Putamen (tissue), 1 donor: ENCODE measurements around the gene CES3.
"Not testable (repeated sequence)": the region's sequence is repeated elsewhere in the genome, so short reads cannot be mapped to it uniquely, and the experiment has no call there.

Experiments
- DNase-seq: peaks from one replicate; pipeline ENCODE4 v3.0.0-alpha.2; 2016; ENCODE audit warnings: low spot score

CES3 gene

DNA sequence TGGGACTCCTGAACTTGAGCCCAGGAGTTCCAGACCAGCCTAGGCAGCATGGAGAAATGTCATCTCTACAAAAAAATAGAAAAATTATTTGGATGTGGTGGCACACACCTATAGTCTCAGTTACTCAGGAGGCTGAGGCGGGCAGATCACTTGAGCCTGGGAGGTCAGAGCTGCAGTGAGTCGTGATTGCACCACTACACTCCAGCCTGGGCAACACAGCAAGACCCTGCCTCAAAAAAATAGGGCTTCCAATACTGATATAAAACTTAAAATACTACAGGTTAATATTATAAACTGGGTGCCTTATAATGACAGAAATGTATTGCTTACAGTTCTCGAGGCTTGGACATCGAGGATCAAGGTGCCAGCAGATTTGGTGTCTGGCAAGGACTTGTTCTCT, 15.1 kb upstream of the CES3 start:
- no peak for DNase-seq

DNA sequence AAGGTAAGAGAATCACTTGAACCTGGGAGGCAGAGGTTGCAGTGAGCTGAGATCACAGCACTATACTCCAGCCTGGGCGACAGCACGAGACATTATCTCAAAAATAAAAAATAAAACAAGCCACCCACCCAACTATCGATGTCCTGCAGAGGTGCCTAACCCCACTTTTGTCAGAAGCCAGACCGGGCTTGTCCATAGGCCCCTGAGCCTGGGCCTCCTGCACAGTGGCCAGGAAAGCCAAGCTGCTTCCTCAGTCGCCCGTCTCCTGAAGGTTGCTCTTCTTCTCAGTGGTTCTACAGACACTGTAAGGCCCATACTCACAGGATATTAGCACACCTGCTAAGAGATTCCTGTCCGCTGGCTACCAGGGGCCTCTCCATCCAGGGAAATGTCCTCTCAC, 14.5 kb upstream of the CES3 start:
- DNase-seq = no peak

DNA sequence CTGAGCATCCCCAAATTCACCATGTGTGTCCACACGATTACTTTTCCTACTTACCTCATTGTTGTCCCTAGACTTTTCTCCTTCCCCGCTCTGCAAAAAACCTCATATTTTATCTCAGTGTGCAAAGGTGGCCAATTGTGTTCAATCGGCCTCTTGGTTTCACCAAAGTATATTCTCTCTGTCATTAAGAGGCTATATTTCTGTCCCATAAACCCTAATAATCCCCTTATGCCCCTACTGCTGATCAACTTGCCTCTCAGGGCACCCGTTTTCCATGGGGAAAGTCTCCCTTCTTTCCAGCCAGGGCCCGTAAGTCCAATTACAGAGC, 14.1 kb upstream of the CES3 start:
- no peak for DNase-seq

DNA sequence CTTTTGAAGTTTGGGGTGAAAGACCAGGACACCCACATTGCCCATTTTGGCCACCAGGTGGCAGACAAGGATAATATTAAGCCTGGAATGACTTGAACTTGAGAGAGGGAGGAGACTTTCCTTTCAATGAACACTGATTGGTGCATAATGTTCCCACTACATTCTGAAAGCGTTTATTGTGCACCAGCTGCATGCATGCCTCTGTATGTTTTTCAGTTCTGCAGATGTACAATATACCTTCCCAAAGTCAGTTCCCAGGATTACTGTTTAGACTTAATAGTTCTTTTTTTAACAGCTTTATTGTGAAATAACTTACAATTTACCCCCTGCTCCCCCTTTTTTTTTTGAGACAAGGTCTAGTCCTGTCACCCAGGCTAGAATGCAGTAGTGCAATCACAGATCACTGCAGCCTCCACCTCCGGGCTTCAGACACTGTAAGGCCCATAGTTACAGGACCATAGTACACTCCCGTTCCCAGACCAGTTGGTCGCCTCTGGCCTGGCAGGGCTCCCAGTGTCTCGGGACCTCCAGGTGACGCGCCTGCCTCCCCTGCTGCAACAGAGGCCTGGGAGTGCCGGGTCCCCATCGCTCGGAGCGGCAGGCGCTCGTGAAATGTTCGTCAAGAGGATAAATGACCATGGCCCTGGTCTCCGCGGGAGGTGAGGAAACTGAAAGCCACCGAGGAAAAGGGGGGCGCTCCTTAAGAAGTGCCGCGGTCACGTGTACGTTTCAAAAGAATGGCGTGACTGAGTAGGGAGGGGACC, 13.6 kb upstream of the CES3 start:
- peak; percentile 75 for DNase-seq

DNA sequence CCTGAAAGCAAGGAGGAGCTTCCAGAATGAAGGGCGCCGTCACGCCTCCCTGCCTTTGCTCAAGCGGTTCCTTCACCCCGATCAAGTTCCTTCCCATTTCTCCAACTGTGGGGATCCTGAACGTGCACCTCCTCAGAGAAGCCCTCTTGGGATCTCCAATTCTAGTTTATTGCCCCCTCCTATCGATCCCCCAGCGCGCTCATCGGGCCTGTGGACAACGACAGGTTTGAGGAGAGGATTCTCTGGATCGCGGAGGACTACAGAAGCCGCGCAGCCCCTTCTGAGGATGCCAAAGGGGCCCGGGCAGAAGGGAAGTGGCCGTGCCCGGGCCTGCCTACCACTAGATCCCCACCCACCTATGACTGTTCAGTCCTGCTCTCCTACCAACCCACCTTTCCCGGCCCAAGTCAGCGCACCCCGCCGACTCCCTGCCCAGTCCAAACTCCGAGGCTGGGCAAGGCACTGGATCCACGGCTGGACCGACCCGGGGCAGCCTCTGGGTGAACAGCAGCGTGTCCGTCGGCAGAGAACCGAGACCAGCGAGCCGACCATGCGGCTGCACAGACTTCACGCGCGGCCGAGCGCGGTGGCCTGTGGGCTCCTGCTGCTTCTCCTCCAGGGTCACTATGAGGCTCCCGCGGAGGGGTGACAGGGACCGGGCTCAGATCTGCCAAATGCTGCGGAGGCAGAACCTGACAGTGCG, 12.8 kb upstream of the CES3 start:
- DNase-seq = no peak

DNA sequence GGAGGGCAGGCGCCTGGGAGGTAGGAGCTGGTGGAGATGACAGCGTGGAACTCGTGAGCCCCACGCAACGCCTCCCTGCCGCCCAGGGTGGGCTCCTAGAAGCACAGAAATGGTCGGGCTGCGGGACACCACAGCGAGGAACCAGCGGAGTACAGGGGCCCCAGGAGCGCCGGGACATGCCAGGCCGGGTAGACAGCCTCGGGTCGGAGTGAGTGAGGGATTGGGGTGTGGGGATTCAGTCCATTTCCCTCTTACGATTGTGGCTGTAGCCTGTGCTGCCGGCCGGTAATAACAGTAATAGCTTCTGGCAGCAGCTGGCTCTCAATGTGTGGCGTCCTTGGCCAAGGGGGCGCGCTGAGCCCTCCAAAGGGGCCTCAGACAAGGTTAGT, 12.2 kb upstream of the CES3 start:
- no peak for DNase-seq

DNA sequence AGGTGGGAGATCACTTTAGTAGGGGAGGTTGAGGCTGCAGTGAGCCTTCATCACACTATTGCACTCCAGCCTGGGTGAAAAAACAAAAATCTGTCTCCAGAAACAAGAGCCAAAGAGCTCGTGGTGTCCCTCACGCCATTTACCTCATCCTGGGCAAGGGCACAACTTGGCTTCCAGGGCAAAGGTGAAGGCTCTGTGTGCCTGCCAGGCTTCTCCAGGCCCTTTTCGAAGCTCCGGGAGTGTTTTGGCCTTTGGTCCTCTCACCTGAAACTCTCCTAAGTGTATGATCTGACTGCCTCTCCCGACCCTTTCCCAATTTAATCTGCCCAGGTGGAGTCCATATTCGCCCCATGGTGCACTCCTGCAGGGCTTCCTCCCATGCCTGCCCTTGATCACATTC, 11.6 kb upstream of the CES3 start:
- no peak for DNase-seq

DNA sequence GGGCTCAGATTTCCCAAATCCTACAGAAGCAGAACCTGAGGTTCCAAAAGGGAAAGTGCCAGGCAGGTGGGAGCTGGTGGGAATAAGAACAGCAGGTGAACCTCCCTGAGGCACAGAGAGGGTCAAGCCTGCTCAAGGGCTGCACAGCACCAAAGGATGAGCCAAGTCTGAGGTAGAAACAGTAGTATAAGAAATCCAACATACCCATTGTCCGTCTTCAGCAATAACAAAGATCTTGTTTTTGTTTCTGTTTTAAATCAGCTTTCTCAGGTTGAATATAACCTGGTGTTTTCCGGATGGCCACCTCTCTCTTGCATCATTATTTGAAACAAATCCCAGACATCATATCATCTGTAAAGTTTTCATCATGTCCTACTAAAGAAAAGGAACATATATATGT, 10.6 kb upstream of the CES3 start:
- no peak for DNase-seq

DNA sequence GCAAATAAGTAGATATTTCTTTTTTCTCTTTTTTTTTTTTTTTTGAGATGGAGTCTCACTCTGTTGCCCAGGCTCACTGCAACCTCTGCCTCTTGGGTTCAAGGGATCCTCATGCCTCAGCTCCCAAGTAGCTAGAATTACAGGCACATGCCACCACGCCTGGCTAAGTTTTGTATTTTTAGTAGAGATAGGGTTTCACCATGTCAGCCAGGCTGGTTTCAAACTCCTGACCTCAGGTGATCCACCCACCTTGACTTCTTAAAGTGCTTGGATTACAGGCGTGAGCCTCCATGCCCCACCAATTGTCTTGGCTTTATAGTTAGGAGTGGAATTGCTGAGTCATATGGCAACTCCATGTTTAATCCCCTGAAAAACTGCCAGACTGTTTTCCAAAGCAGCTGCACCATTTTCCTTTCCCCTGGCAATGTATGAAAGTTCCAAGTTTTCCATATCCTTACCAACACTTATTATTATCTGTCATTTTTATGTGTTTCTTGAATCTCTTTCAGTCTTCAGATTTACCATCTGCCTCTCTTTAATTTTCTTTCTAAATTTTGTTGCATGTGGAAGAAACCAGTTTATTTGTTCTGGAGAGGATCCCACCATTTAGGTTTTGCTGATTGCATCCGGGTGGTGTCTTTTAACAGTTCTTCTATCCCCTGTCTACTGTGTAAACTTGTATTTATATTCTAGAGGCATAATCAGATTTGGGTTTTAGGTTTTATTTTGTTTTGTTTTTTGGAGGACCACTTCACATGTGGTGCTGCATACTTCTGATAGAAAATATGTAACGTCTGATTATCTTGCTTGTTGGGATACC, 9.9 kb upstream of the CES3 start:
- DNase-seq = no peak

DNA sequence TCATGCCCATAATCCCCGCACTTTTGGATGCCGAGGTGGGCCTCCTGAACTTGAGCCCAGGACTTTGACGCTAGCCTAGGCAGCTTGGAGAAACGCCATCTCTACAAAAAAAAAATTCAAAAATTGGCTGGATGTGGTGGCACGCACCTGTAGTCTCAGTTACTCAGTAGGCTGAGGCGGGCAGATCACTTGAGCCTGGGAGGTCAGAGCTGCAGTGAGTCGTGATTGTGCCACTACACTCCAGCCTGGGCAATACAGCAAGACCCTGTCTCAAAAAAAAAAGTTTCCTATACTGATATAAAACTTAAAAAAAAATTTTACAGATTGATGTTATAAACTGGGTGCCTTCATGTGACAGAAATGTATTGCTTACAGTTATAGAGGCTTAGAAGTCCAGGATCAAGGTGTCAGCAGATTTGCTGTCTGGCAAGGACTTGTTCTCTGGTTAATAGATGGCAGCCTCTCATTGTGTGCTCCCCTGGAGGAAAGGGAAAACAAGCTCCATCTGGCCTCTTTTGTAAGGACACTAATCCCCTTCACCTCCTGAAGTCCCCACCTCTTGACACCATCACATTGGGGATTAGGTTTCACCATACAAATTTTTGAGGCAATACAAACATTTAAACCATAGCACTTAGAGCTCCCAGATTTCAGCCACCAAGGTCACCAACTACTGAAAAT, 8.5 kb upstream of the CES3 start:
- DNase-seq = no peak

DNA sequence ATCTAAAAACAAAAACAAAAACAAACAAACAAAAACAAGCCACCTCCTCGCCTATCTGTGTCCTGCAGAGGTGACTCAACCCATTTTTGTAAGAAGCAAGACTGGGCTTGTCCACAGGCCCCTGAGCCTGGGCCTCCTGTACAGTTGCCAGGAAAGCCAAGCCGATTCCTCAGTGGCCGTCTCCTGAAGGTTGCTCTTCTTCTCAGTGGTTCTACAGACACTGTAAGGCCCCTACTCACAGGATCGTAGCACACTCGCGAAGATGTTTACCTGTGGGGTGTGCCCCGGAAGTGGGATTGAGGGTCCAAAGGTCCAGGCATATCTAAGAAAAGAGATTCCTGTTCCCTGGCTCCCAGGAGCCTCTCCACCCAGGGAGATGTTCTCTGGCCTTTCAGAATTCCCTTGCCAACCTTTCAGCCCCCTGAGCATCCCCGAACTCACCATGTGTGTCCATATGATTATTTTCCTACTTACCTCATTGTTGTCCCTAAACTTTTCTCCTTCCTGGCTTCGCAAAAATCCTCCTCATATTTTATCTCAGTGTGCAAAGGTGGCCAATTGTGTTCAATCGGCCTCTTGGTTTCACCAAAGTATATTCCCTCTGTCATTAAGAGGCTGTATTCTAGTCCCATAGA, 7.5 kb upstream of the CES3 start:
- DNase-seq = no peak

DNA sequence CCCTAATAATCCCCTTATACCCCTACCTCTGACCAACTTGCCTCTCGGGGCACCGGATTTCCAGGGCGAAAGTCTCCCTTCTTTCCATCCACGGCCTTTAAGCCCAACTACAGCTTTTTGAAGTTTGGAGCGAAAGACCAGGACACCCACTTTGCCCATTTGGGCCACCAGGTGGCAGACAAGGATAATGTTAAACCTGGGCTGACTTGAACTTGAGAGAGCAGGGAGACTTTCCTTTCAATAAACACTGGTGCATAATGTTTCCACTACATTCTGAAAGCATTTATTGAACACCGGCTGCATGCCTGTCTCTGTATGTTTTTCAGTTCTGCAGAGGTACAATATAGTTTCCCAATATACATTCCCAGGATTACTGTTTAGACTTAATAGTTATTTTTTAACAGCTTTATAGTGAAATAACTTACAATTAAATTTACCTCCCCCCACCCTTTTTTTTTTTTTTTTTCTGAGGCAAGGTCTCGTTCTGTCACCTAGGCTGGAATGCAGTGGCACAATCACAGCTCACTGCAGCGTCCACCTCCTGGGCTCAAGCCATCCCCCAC, 6.9 kb upstream of the CES3 start:
- DNase-seq = peak; percentile 56

DNA sequence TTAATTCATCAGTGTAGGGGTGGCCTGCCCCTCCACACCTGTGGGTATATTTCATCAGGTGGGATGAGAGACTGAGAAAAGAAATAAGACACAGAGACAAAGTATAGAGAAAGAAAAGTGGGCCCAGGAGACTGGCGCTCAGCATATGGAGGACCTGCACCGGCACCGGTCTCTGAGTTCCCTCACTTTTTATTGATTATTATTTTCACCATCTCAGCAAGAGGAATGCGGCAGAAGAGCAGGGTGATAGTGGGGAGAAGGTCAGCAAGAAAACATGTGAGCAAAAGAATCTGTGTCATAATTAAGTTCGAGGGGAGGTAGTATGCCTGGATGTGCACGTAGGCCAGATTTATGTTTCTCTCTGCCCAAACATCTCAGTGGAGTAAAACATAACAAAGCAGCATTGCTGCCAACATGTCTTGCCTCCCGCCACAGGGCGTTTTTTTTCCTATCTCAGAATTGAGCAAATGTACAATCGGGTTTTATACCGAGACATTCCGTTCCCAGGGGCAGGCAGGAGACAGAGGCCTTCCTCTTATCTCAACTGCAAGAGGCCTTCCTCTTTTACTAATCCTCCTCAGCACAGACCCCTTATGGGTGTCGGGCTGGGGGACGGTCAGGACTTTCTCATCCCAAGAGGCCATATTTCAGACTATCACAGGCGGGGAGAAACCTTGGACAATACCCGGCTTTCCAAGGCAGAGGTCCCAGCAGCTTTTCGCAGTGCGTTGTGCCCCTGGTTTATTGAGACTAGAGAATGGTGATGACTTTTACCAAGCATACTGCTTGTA, 5.5 kb upstream of the CES3 start:
- not testable (repeated sequence) for DNase-seq

DNA sequence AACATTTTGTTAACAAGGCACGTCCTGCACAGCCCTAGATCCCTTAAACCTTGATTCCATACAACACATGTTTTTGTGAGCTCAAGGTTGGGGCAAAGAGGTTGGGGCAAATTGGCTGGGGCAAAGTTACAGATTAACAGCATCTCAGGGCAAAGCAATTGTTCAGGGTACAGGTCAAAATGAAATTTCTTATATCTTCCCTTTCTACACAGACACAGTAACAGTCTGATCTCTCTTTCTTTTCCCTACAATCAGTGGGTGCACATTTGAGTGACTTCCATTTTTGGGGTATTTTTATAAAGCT, 5.0 kb upstream of the CES3 start:
- DNase-seq = not testable (repeated sequence)

DNA sequence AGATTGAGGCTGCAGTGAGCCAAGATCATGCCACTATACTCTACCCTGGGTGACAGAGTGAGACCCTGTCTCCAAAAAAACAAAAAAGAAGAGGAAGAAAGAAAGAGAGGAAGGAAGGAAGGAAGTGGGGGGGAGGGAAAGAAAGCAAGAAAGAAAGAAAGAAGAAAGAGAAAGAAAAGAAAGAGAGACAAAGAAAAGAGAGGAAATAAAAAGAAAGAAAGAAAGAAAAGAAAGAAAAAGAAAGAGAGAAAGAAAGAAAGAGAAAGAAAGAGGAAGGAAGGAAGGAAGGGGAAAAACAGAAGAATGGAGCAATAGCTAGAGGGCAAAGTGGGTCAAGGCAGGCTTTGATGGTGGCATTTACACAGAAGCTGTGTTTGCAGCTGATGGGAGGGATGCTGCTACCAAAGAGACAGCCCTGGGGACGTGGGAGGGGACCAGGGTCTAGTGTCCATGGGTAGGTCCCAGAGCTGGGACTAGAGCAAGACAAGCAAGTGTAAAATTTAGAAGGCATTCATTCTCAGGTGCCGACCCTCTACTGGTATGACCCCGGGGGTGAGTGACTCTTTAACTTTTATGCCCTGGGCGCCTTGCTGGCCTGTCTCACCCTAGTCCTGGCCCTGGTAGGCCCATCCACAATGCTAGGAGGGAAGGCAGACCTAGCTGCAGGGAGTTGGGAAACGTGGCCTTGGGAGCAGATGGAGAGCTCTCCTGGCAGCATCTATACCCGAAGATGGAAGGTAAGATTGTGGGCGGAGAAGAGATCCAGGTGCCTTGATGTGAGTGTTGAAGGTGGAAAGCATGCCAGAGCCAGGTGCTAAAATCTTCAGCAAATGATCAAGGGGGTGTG, 2.0 kb upstream of the CES3 start:
- DNase-seq = no peak

DNA sequence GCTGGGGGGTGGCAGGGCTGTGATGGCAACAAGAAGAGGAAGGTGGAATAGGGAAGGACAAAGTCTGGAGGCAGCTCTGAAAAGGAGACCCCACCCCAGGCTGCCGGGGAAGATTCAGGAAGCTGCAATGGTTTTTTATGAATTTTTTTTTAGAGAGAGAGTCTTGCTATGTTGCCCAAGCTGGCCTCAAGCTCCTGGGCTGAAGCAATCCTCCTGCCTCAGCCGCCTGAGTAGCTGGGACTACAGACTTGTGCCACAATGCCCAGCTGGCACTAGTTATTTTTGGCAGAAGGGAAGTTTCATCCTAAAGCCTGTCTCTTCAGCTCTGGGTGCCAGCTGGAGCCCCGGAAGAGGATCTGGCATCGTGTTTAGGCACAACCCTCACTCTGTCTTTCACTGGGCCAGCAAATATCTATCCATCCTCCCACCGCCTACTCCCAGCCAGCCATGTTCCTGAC, 1.3 kb upstream of the CES3 start:
- no peak for DNase-seq

DNA sequence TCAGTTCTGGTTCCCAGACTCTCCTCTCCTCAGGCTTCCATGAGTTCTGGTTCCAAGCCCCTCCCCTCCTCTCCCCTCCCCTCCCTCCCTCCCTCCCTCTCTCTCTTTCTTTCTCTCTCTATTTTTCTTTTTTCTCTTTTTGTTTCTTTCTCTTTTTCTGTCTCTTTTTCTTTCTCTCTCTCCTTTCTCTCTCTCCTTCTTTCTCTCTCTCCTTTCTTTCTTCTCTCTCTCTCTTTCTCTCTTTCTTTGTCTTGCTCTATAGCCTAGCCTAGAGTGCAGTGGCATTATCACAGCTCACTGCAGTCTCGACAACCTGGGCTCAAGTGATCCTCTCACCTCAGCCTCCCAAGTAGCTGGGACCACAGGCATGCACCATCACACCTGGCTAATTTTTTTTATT, 796 bp upstream of the CES3 start:
- no peak for DNase-seq

DNA sequence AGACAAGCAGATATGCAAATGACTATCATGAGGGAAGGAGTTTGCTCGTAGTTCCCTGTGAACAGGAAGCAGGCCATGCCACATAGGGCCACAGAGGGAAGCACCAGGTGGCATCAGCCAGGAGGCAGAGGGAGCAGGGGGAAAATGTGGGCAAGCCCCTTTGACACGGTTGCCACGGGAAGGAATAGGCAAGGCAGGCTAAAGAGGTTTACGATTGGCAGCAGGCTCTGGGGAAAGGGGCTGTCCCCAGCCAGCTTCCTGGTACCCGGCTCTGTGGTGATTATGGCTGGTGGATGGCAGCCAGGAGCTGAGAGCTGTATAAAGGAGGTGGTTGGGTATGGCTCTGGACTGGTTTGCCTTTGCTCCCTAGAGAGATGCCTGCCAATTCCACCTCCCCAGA, 848 bp downstream of the CES3 start:
- DNase-seq = no peak

DNA sequence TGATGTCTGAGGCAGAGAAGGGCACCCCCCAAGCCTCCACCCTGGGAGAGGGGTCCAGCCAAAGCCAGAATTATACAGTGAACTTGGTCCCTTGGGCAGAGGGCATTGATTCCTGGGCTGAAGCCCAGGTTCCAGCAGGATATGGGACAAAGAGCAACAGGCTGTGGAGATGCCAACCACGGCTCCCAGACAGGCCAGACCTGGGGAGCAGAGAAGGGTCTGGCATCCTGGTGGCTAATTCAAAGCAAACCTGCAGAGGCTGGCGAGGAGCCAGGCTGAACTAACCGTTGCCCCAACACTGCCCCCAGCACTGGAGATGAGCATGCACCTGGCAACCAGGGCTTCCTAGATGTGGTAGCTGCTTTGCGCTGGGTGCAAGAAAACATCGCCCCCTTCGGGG, 3.0 kb downstream of the CES3 start:
- DNase-seq = no peak

DNA sequence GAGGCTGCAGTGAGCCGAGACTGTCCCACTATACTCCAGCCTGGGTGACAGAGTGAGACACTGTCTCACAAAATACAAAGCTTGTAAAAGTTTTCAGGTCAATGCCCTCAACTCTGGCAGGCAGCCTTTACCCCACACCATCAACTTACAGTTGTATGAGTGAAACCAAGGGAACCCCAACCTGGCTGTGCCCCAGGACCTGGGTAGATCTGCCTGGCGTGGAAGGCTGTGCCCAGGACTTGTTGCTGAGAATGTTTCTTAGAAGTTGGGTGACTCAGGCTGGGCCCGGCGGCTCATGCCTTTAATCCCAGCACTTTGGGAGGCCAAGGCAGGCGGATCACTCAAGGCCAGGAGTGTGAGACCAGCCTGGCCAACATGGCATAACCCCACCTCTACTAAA, 7.8 kb downstream of the CES3 start:
- no peak for DNase-seq
